ENCODE results near the gene PCDHGC3.

- no peak for TF ChIP-seq POLR2A (IDR thresholded peaks at IDR 0.05; ENCODE audit: control extremely low read depth in 1 of 2, low read depth in 2 of 2, low read length in 2 of 2)
- TF ChIP-seq GABPA (IDR thresholded peaks at IDR 0.05; ENCODE audit: borderline replicate concordance, insufficient read depth, low read length) = no peak
- TF ChIP-seq POLR2AphosphoS5 (IDR thresholded peaks at IDR 0.05; ENCODE audit: low read depth, low read length) = no peak
Observed at GRCh38 chr5:141519605-141520565, 44.1 kb downstream of the PCDHGC3 start.
